ENCODE measurements around the gene C1QTNF12.

The C1QTNF12 gene

GRCh38 chr1:1291548-1292441 lies 45.3 kb upstream of the C1QTNF12 start:
- H3K27ac ChIP-seq (replicated peaks), result no peak overlapping the region

GRCh38 chr1:1291023-1291528 lies 44.6 kb upstream of the C1QTNF12 start:
- DNase-seq (ENCODE audit: low read depth in 1 of 2, low spot score in 1 of 2), result no peak
- TF ChIP-seq CTCF (IDR thresholded peaks at IDR 0.05; ENCODE audit: insufficient read depth, low read length) (no peak), REST (IDR thresholded peaks at IDR 0.05; ENCODE audit: insufficient replicate concordance, low read depth) (no peak), POLR2AphosphoS5 (IDR thresholded peaks at IDR 0.05; ENCODE audit: low read depth) (no peak), SPI1 (IDR thresholded peaks at IDR 0.05; ENCODE audit: borderline replicate concordance, low read depth) (no peak), GABPA (IDR thresholded peaks at IDR 0.05; ENCODE audit: low read depth) (no peak)
- H3K27ac ChIP-seq (replicated peaks), result no peak overlapping the region
- H3K27me3 ChIP-seq (ENCODE audit: insufficient read depth, poor library complexity, severe bottlenecking), result no peaks in the 10 kb centered on the region
- H3K4me3 ChIP-seq (replicated peaks; ENCODE audit: insufficient read depth, low read length), result no peak overlapping the region

More at GRCh38 chr1:1291548-1292441, 45.3 kb upstream of the C1QTNF12 start:
- no peaks in the 10 kb centered on the region for H3K27me3 ChIP-seq (ENCODE audit: insufficient read depth, poor library complexity, severe bottlenecking)
- no peak for TF ChIP-seq REST (IDR thresholded peaks at IDR 0.05; ENCODE audit: insufficient replicate concordance, low read depth)
- no peak for TF ChIP-seq GABPA (IDR thresholded peaks at IDR 0.05; ENCODE audit: low read depth)
- TF ChIP-seq POLR2AphosphoS5 (IDR thresholded peaks at IDR 0.05; ENCODE audit: low read depth), result peak; percentile 43
- peak; percentile 34 for TF ChIP-seq CTCF (IDR thresholded peaks at IDR 0.05; ENCODE audit: insufficient read depth, low read length)
- TF ChIP-seq SPI1 (IDR thresholded peaks at IDR 0.05; ENCODE audit: borderline replicate concordance, low read depth), result no peak
- peak in 1 of 2 experiments; percentile 69 for DNase-seq (ENCODE audit: low read depth in 1 of 2, low spot score in 1 of 2)
- no peak overlapping the region for H3K4me3 ChIP-seq (replicated peaks; ENCODE audit: insufficient read depth, low read length)

GRCh38 chr1:1290238-1290731 lies 43.8 kb upstream of the C1QTNF12 start:
- Histone ChIP-seq H3K27me3 (ENCODE audit: insufficient read depth, poor library complexity, severe bottlenecking) (no peaks in the 10 kb centered on the region), H3K27ac (replicated peaks) (no peak overlapping the region), H3K4me3 (replicated peaks; ENCODE audit: insufficient read depth, low read length) (no peak overlapping the region)
- TF ChIP-seq GABPA (IDR thresholded peaks at IDR 0.05; ENCODE audit: low read depth), result no peak
- TF ChIP-seq REST (IDR thresholded peaks at IDR 0.05; ENCODE audit: insufficient replicate concordance, low read depth), result no peak
- no peak for TF ChIP-seq POLR2AphosphoS5 (IDR thresholded peaks at IDR 0.05; ENCODE audit: low read depth)
- peak; percentile 47 for TF ChIP-seq CTCF (IDR thresholded peaks at IDR 0.05; ENCODE audit: insufficient read depth, low read length)
- no peak for TF ChIP-seq SPI1 (IDR thresholded peaks at IDR 0.05; ENCODE audit: borderline replicate concordance, low read depth)
- DNase-seq (ENCODE audit: low read depth in 1 of 2, low spot score in 1 of 2), result peak in 1 of 2 experiments; percentile 73

Data from HL-60 (cell line).